HL-60 (cell line): ENCODE results near the gene FIGNL2.

Experiments used
- DNase-seq, 2 experiments: peaks; one replicate each; pipeline ENCODE4 v3.0.0-alpha.2; 2010 to 2020; ENCODE audit warnings: low read depth in 1 of 2, low spot score in 1 of 2
- H3K27ac ChIP-seq: fragments of 250-450 bp; sonication (Bioruptor Pico); replicated peaks from 2 replicates; pipeline ENCODE4 v1.5.1; 2020; ENCODE audit warnings: mild to moderate bottlenecking, moderate library complexity
- H3K27me3 ChIP-seq: fragments of 250-450 bp; sonication (Bioruptor Pico); 2 replicates; pipeline ENCODE4 v1.5.1; 2021; ENCODE audit warnings: mild to moderate bottlenecking, moderate library complexity; ENCODE audit not compliant: insufficient read depth, poor library complexity, severe bottlenecking
- H3K4me3 ChIP-seq: replicated peaks from 2 replicates; pipeline ENCODE4 v1.5.1; 2011; ENCODE audit warnings: mild to moderate bottlenecking, control low read depth, low read length; ENCODE audit not compliant: insufficient read depth
- GABPA ChIP-seq: IDR thresholded peaks from 2 replicates; pipeline ENCODE4 v1.6.1; 2012; ENCODE audit warnings: low read depth
- POLR2AphosphoS5 ChIP-seq: IDR thresholded peaks from 2 replicates; pipeline ENCODE4 v1.6.1; 2012; ENCODE audit warnings: low read depth
- REST ChIP-seq: IDR thresholded peaks from 2 replicates; pipeline ENCODE4 v1.6.1; 2012; ENCODE audit warnings: low read depth; ENCODE audit not compliant: insufficient replicate concordance
- SPI1 ChIP-seq: IDR thresholded peaks from 2 replicates; pipeline ENCODE4 v1.6.1; 2012; ENCODE audit warnings: low read depth, mild to moderate bottlenecking, borderline replicate concordance
- TF ChIP-seq, protein P1 (sequence below): IDR thresholded peaks from one replicate; pipeline ENCODE4 v1.5.1; 2011; ENCODE audit warnings: low read length, control low read depth, inconsistent platforms; ENCODE audit not compliant: insufficient read depth

The FIGNL2 gene

DNA sequence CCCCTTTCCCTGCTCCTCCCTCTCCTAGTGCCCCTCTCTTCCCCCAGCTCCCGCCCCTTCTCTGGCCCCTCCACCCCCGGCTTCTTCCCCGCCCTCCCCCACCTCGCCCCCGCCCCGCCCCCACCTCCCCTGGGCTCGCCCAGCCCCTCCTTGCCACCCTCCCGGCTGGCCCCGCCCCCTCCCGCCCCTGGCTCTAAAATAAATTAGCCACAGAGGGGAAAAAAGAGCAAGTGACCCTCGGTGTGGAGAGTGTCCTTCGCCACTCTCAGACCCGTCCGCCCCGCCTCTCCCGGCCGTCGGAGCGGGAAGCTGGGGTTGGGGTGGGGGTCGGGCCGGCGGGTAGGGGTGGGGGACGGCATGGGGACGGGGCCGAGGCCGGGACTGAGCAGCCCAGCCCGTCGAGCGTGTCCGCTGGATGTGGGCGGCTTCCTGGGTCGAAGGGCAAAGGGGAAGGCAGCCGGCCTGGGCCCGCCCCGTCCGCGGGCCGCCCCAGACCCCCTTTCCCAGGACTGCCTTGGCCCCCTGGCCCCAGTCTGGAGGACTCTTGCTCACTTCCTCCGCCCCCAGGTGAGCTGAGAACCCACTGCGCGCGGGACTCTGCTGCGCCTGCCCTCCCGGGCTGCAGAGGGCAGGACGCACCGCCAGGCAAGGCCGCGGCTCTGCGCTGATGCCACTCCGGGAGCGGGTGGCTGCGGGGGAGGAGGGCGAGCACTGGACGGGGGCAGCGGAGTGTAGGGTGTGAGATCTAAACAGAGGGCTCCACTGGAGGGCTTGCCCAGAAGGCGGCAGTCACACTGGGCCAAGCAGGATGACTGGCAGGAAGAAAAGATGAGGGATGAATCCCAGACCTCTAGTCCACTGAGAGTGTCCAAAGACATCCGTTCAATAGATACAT lies 570 bp upstream of the FIGNL2 start:
- peaks cover 40% of the 10 kb centered on the region for H3K27me3 ChIP-seq
- TF ChIP-seq GABPA (no peak), REST (no peak), POLR2AphosphoS5 (no peak), SPI1 (no peak)
- TF ChIP-seq, protein P1, sequence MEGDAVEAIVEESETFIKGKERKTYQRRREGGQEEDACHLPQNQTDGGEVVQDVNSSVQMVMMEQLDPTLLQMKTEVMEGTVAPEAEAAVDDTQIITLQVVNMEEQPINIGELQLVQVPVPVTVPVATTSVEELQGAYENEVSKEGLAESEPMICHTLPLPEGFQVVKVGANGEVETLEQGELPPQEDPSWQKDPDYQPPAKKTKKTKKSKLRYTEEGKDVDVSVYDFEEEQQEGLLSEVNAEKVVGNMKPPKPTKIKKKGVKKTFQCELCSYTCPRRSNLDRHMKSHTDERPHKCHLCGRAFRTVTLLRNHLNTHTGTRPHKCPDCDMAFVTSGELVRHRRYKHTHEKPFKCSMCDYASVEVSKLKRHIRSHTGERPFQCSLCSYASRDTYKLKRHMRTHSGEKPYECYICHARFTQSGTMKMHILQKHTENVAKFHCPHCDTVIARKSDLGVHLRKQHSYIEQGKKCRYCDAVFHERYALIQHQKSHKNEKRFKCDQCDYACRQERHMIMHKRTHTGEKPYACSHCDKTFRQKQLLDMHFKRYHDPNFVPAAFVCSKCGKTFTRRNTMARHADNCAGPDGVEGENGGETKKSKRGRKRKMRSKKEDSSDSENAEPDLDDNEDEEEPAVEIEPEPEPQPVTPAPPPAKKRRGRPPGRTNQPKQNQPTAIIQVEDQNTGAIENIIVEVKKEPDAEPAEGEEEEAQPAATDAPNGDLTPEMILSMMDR, result no peak
- no peak overlapping the region for H3K4me3 ChIP-seq
- no peak overlapping the region for H3K27ac ChIP-seq
- DNase-seq, result no peak

DNA sequence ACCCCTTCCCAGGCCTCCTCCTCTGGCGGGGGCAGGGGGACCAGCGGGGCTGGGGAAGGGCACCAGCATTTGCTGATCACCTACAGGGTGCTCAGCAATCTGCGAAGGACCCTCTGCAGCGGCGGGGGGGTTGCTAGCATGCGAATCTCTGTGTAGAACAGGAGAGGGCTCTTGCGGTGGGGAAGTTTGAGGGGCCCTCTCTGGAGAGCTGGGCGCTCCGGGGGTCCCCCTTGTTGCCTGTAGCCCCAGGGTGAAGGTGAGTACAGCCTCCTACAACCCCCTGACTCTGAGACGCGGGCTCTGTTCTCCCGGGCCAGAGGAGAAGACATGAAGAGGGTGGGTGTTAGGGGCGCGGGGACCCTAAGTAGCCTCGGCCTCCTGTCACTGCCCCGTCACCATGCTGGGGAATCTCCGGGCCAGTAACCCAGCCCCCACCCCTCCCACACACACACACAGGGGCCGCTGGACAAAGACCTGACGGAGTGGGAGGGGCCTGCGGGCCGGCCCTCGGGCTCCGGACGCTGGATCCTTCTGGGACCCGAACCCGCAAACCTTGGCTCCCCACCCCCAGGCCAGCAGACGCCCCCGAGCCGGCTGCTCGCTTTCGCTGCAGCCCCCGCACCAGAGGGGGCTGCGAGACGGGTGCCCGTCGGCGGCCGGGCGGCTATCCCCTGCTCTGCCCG lies 734 bp downstream of the FIGNL2 start:
- Histone ChIP-seq H3K27ac (no peak overlapping the region), H3K4me3 (no peak overlapping the region), H3K27me3 (peaks cover 38% of the 10 kb centered on the region)
- no peak for TF ChIP-seq GABPA
- no peak for TF ChIP-seq REST
- TF ChIP-seq, protein P1, result no peak
- TF ChIP-seq SPI1, result no peak
- TF ChIP-seq POLR2AphosphoS5, result no peak
- DNase-seq, result no peak

DNA sequence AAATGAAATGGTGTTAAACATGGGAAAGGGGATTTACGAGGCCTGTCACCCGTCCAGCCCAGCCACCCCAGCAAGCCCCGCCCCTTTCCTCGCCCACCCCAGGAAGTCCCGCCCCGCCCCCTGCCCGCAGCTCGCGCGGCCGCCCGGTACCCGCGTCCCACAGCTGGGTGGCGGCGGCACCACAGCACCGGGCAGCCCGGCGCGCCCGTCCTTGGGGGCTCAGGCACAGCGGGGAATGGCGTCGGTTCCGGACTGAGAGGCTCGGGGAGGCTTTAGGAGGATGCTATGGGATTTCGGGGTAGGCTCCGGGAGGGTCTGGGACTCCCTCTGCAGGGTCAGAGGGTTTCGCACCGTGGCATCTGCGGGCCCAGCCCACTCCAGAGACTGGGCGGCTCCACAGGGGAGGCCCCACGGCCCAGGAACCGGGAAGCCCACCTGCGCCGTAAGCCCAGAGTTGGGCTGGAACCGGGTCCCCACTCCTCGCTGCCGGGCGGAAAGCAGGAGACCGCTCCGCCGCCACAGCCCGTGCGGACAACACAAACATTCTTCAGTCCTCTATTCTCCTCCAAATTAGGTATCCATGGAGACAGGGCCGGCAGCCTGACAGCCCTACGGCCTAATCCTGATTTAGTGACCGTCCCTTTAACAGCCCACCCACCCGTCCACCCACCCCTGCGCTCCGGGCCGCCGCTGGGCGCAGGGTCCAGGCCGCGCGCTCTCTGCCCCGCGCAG lies 1.4 kb downstream of the FIGNL2 start:
- Histone ChIP-seq H3K27me3 (peaks cover 38% of the 10 kb centered on the region), H3K27ac (no peak overlapping the region), H3K4me3 (no peak overlapping the region)
- TF ChIP-seq REST, result no peak
- no peak for TF ChIP-seq POLR2AphosphoS5
- TF ChIP-seq, protein P1, result no peak
- TF ChIP-seq SPI1, result no peak
- TF ChIP-seq GABPA, result no peak
- DNase-seq, result no peak
